ENCODE results near the gene LANCL3.

Gene LANCL3

GRCh38 chrX:37697169-37697760 is 125.8 kb downstream of the LANCL3 start:
- POLR2A ChIA-PET, result no interaction called here
- H3K4me3 ChIP-seq (ENCODE audit: low read depth, low read length), result no peak overlapping the region
- H3K9me3 ChIP-seq (ENCODE audit: control insufficient read depth, insufficient read depth, low read depth, low read length), result no peaks in the 10 kb centered on the region
- H3K27ac ChIP-seq (ENCODE audit: extremely low read depth, low read depth, low read length), result no peak overlapping the region
- H3K4me1 ChIP-seq (ENCODE audit: control insufficient read depth, insufficient read depth, low read length), result no peaks in the 10 kb centered on the region; the same call in 1 of the 2 replicates
- CTCF ChIA-PET, result interaction anchor here (0.5 kb wide), 1 partner anchor 52 kb away, joined by 3 read pairs; no protein-coding TSS in a partner anchor
- no peaks in the 10 kb centered on the region for H3K36me3 ChIP-seq (ENCODE audit: control insufficient read depth in 2 of 2, insufficient read depth in 1 of 2, low read length in 2 of 2)
- no peak for TF ChIP-seq TCF7L2 (IDR thresholded peaks at IDR 0.05; ENCODE audit: borderline replicate concordance, low read depth, low read length)
- TF ChIP-seq ZNF544 (tag by site-specific recombination; IDR thresholded peaks at IDR 0.05), result no peak
- TF ChIP-seq BCL11B (tag by site-specific recombination; IDR thresholded peaks at IDR 0.05; ENCODE audit: low read depth), result no peak
- no peak for TF ChIP-seq ZNF292 (tag by site-specific recombination; IDR thresholded peaks at IDR 0.05; ENCODE audit: borderline replicate concordance, low read depth)
- TF ChIP-seq ZNF423 (tag by site-specific recombination; IDR thresholded peaks at IDR 0.05), result no peak
- no peak for TF ChIP-seq SALL2 (tag by site-specific recombination; IDR thresholded peaks at IDR 0.05; ENCODE audit: borderline replicate concordance)
- TF ChIP-seq OVOL3 (tag by site-specific recombination; IDR thresholded peaks at IDR 0.05), result no peak
- TF ChIP-seq ZNF596 (tag by site-specific recombination; IDR thresholded peaks at IDR 0.05), result no peak
- no peak for TF ChIP-seq ZNF335 (tag by site-specific recombination; conservative IDR thresholded peaks at IDR 0.05)
- TF ChIP-seq ZNF155 (tag by site-specific recombination; IDR thresholded peaks at IDR 0.05), result no peak
- no peak for TF ChIP-seq ZNF621 (tag by site-specific recombination; IDR thresholded peaks at IDR 0.05)
- TF ChIP-seq ZNF148 (tag by site-specific recombination; IDR thresholded peaks at IDR 0.05; ENCODE audit: borderline replicate concordance), result no peak
- no peak for TF ChIP-seq ZNF654 (tag by site-specific recombination; IDR thresholded peaks at IDR 0.05; ENCODE audit: low read depth)
- no peak for TF ChIP-seq GLIS2 (tag by site-specific recombination; IDR thresholded peaks at IDR 0.05)
- no peak for TF ChIP-seq ZNF776 (tag by site-specific recombination; IDR thresholded peaks at IDR 0.05; ENCODE audit: borderline replicate concordance)
- no peak for TF ChIP-seq KLF10 (tag by site-specific recombination; IDR thresholded peaks at IDR 0.05)
- TF ChIP-seq ZFP37 (tag by site-specific recombination; IDR thresholded peaks at IDR 0.05), result no peak

- no peaks in the 10 kb centered on the region; a peak in 1 of 3 replicates for H3K36me3 ChIP-seq (ENCODE audit: control insufficient read depth in 2 of 2, insufficient read depth in 1 of 2, low read length in 2 of 2)
- H3K4me3 ChIP-seq (ENCODE audit: low read depth, low read length), result no peak overlapping the region
- H3K4me1 ChIP-seq (ENCODE audit: control insufficient read depth, insufficient read depth, low read length), result no peaks in the 10 kb centered on the region; the same call in 1 of the 2 replicates
- POLR2A ChIA-PET, result no interaction called here
- H3K27ac ChIP-seq (ENCODE audit: extremely low read depth, low read depth, low read length), result no peak overlapping the region
- H3K9me3 ChIP-seq (ENCODE audit: control insufficient read depth, insufficient read depth, low read depth, low read length), result no peaks in the 10 kb centered on the region
- CTCF ChIA-PET, result interaction anchor here (0.6 kb wide), 2 partner anchors 10 to 92 kb away, joined by 3 to 4 read pairs; no protein-coding TSS in a partner anchor
- peak; percentile 72 for TF ChIP-seq ZIC2 (tag by site-specific recombination; IDR thresholded peaks at IDR 0.05)
- TF ChIP-seq ZNF449 (tag by site-specific recombination; IDR thresholded peaks at IDR 0.05), result 0 out of 2 replicates have a peak, but pooled peaks have one; percentile 28
- TF ChIP-seq ZBTB21 (tag by site-specific recombination; IDR thresholded peaks at IDR 0.05), result no peak
These were observed 130.1 kb downstream of the LANCL3 start for GRCh38 chrX:37701588-37701987.

Data from HEK293 (cell line).